NCI-H2171 (cell line): ENCODE results near the gene TNK2.
"Not testable (repeated sequence)": the region's sequence is repeated elsewhere in the genome, so short reads cannot be mapped to it uniquely, and the experiment has no call there.

Experiments
- DNase-seq: peaks from one replicate; lab custom pipeline; 2025; lab: John Stamatoyannopoulos, UW

The TNK2 gene

GRCh38 chr3:195916991-195917390, 8.6 kb upstream of the TNK2 start:
- no peak for DNase-seq

- DNase-seq, result no peak
Observed at GRCh38 chr3:195916291-195916690, 7.9 kb upstream of the TNK2 start.

- DNase-seq, result no peak
Observed at GRCh38 chr3:195914648-195915473, 6.5 kb upstream of the TNK2 start.

- DNase-seq, result not testable (repeated sequence)
Observed at GRCh38 chr3:195914146-195914545, 5.8 kb upstream of the TNK2 start.

GRCh38 chr3:195913382-195913781, 5.0 kb upstream of the TNK2 start:
- DNase-seq, result no peak

GRCh38 chr3:195911946-195912270, 3.6 kb upstream of the TNK2 start:
- DNase-seq, result no peak

- no peak for DNase-seq
Observed at GRCh38 chr3:195911041-195911945, 2.9 kb upstream of the TNK2 start.

GRCh38 chr3:195910499-195910845, 2.1 kb upstream of the TNK2 start:
- DNase-seq, result no peak

- DNase-seq, result peak; percentile 78
Observed at GRCh38 chr3:195909644-195910498, 1.5 kb upstream of the TNK2 start.

GRCh38 chr3:195908694-195909581, 587 bp upstream of the TNK2 start:
- DNase-seq, result no peak

- no peak for DNase-seq
Observed at GRCh38 chr3:195907684-195907933, 742 bp downstream of the TNK2 start.

GRCh38 chr3:195906865-195907683, 1.3 kb downstream of the TNK2 start:
- no peak for DNase-seq

GRCh38 chr3:195905970-195906864, 2.1 kb downstream of the TNK2 start:
- no peak for DNase-seq

- DNase-seq, result no peak
Observed at GRCh38 chr3:195904368-195904767, 4.0 kb downstream of the TNK2 start.

- no peak for DNase-seq
Observed at GRCh38 chr3:195903950-195904290, 4.4 kb downstream of the TNK2 start.

GRCh38 chr3:195902634-195903033, 5.7 kb downstream of the TNK2 start:
- DNase-seq, result not testable (repeated sequence)

GRCh38 chr3:195901836-195902585, 6.3 kb downstream of the TNK2 start:
- DNase-seq, result not testable (repeated sequence)

GRCh38 chr3:195900436-195901355, 7.7 kb downstream of the TNK2 start:
- DNase-seq, result no peak
